HG02678 (cell line): ENCODE data around the gene ORM2.
"Not testable (repeated sequence)": the region's sequence is repeated elsewhere in the genome, so short reads cannot be mapped to it uniquely, and the experiment has no call there.

Experiments used
- ATAC-seq: cut with Tn5 transposase; IDR thresholded peaks from one replicate; pipeline ENCODE4 v1.9.1; 2021; ENCODE audit warnings: mild to moderate bottlenecking, moderate library complexity; ENCODE audit not compliant: unreplicated experiment

Gene ORM2

DNA sequence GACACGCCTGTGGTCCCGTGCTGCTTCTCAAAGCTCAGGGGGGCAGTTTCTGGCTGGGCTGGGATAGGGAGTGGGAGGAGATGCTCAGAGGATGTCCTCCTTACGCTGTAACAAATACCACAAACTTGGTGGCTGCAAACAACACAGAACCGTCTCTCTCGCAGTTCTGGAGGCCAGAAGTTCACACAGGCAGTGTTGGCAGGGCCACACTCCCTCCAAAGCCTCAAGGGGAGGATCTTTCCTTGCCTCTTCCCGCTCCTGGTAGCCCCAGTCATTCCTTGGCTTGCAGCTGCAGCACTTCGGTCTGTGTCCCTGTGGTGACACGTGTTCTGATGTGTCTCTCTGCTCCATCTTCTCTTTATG is 17.2 kb upstream of the ORM2 start:
- ATAC-seq = no peak

DNA sequence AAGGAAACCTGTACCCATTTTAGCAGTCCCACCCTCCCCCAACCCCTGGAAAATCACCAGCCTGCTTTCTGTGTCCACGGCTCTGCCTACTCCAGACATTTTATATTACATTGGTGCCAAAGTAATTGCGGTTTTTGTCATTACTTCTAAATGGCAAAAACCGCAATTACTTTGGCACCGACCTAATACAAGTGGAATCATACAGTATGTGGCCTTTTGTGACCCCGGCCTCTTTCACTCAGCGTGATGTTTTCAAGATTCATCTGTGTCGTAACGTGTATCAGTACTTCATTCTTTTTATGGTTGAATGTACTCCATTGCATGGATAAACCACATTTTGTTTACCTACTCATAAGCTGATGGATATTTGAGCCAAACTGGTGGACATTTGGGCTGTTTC is 16.5 kb upstream of the ORM2 start:
- ATAC-seq = no peak

DNA sequence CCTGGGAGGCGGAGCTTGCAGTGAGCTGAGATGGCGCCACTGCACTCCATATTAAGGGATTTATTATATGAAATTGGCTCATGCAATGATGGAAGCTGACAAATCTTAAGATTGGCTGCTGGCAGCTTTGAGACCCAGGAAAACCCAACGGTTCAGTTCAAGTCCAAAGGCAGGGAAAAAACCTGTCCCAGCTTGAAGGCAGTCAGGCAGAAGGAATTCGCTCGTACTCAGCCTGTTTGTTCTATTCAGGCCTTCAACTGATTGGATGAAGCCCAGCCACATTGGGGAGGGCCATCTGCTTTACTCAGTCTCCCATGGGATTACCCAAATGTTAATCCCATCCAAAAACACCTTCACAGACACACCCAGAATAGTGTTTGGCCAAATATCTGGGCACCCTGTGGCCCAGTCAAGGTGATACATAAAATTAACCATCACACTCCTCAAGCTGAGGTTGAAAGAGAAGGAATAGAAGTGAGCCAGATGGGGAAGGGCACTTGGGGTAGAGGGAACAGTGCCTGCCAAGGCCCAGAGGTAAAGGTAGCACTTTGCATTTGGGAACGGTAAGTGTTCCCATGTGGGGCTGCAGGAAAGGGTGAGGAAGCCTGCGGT is 15.3 kb upstream of the ORM2 start:
- ATAC-seq = no peak

DNA sequence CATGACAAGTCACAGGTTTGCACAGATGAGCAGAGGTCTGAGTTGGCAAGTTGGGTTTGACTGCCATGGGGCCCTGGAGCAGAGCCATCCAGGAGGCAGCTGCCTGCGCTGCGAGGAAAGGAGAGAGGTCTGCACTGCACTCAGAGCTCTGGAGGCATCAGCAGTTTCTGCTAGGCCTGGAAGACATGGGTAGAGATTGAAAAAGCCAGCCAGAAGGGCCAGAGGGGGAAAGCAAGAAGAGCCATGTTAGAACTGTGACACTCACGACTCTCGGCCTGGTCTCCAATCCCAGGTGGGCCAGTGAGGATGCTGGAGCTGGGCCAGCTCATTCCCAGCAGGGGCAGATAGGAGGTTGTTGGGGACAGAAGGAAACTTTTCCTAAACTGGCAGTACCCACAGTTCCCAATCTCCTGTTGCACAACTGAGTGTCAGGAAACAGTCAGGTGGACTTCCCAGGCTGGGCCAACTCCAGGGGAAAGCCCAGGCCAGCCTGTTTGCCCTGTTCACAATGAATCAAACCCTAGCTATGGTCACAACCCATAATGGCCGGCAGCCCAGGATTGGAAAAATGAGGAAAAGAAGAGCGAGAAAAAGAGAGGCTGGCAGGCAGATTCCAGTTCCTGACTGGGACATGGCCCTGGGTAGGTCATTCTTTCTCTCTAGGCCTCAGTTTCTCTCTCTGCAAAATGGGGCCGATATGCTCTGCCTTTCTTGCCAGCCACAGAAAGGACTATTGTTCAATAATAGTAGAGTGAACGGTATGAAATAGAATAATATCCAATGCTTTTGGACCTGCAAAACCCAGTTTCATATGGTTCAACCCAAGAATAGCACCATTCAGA is 14.6 kb upstream of the ORM2 start:
- no peak for ATAC-seq

DNA sequence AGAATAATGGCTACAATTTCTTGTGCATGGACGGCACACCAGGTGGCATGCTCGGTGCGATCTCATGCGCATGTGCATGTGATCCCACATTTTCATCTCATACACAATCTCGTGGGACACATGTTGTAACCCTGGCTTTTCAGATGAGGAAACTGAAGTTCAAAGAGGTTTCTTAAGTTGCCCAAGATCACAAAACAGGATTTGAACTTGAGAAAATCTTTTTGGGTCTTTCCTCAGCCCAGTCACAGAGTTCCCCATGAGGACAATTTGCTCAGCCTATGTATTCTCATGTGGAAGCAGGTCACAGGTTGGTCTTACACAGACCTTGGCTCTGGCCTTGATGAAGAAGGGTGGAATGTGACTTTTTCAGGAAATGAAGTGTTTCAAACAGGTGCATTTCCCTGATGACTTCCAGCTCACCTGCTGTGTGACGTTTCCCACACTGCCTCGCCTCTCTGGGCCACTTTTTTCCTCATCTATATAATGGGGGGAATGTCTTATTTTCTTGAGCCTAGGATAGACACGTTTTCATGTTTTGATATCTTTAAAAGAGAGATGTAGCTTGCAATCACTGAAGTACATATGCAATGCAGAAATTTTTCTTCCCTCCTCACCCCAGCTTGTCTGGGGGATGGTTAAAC is 13.8 kb upstream of the ORM2 start:
- ATAC-seq = no peak

DNA sequence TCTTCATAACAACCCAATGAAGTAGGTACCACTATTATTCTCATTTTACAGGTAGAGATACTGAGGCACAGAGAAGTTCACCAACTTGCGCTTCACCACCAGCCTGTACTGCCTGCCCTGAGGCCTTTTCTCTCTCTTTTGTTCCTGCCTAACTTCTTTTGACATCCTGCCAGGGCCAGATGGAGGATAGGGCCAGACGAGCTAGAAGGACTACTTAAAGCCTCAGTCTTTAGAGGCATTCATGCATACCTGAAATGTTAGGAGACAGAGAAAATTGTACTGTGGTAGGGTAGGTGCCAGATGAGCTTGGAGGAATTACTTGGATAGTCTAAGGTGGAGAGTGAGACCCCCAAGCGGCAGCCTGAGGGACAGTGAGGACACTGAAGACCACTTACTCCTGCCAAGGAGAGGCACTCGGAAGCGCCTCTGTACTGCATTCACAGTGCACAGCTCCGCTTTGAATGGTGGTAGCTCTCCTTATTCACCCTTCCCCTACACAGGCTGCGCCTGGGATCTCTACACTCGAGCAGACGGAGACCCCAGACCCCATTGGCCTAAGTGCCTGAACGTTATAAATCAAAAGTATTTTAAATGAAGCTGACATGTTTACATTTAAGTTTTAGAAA is 13.0 kb upstream of the ORM2 start:
- ATAC-seq = no peak

DNA sequence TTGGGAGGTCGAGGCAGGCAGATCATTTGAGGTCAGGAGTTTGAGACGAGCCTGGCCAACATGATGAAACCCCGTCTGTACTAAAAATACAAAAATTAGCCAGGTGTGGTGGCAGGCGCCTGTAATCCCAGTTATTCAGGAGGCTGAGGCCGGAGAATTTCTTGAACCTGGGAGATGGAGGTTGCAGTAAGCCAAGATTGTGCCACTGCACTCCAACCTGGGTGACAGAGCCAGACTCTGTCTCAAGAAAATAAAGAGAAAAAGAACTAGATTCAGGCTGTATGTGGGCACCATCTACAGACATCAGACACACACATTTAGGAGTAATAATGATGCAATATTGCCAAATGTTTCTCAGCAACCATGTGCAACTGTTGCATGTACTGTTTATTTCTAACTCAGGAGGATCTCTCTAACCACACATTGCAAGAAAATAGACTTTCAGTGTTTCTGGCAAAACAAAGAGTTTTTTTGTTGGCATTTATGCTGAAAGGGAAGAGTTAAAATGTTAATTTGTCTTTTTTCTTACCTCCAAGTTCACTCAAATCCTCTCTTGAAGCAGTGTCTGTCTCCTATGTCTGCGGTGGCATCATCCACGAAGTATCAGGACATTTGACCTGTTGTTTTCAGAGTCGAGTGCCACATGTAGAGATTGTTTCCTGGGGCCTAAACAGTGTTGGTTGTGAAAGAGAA is 11.9 kb upstream of the ORM2 start:
- no peak for ATAC-seq

DNA sequence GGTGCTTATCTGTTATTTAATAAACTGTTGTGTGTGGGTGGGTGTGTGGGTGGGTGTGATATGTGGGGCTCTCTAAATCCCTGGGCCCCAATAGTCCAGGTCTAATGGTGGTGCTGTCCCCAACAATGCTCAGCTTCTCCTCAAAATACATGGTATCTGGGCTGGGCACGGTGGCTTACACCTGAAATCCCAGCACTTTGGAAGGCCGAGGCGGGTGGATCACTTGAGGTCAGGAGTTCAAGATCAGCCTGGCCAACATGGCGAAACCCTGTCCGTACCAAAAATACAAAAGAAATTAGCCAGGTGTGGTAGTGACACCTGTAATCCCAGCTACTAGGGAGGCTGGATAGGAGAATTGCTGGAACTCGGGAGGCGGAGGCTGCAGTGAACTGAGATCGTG is 11.3 kb upstream of the ORM2 start:
- no peak for ATAC-seq

DNA sequence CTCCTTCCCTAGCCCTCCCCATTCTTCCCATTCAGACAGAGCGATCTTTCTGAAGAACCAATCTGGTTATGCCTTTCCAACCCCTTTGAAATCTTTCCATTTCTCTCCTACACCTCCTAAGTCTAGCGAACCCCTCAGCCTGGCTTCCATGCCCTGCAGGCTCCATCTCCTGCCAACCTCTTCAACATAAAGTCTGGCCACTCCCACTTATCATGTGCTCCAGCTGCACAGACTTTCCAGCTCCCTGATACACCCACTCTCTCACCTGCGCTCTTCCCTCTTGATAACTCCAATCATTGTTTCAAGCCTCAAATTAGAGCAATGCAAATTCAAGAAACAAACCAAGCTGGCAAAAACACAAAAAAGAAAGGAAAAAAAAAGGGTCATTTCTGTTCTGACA is 10.5 kb upstream of the ORM2 start:
- ATAC-seq = no peak

DNA sequence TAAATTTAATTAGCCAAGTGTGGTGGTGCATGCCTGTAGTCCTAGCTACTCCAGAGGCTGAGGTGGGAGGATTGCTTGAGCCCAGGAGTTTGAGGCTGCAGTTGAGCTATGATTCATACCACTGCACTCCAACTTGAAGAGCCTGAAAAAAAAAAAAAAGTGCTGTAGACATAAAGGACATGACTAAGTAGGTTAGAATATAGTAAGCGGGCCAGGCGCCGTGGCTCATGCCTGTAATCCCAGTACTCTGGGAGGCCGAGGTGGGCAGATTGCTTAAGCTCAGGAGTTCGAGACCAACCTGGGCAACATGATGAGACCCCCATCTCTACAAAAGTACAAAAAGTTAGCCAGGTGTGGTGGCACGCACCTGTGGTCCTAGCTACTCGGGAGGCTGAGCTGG is 9.0 kb upstream of the ORM2 start:
- not testable (repeated sequence) for ATAC-seq

DNA sequence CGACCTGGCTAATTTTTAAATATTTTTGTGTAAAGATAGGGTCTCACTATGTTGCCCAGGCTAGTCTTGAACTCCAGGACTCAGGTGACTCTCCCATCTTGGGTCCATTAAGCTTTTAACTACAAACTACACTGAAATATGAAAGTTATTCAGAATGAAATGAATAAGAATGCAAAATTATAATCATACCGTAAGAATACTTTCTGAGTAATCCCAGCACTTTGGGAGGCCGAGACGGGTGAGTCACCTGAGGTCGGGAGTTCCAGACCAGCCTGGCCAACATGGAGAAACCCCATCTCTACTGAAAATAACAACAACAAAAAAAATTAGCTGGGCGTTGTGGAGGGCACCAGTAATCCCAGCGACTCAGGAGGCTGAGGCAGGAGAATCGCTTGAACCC is 7.9 kb upstream of the ORM2 start:
- no peak for ATAC-seq

DNA sequence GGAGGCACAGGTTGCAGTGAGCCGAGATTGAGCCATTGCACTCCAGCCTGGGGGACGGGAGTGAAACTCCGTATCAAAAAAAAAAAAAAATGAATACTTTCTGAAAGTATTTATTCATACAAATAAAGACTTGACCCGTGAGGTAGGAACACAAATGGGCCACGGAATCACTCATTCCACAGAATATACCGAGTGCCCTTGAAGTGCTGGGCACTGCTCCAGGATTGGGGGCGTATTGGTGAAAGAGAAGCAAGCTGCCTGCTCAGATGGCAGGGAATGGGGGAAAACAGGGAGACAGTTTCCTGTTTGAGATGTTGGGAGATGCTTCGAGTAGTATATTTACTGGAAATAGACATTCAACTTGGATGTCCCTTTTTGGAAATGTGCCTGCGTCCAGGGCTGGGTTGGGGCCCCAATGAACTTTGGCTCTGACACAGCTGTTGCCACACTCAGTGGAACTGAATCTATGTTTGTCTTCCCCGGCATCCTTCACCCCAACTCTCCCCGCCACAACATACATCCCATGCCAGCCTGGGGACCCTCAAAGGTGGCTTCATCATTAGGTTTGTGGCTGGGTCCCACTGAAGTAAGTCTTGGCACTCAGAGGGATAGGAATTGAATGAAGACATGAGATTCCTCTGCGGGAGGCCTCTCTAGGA is 7.4 kb upstream of the ORM2 start:
- not testable (repeated sequence) for ATAC-seq

DNA sequence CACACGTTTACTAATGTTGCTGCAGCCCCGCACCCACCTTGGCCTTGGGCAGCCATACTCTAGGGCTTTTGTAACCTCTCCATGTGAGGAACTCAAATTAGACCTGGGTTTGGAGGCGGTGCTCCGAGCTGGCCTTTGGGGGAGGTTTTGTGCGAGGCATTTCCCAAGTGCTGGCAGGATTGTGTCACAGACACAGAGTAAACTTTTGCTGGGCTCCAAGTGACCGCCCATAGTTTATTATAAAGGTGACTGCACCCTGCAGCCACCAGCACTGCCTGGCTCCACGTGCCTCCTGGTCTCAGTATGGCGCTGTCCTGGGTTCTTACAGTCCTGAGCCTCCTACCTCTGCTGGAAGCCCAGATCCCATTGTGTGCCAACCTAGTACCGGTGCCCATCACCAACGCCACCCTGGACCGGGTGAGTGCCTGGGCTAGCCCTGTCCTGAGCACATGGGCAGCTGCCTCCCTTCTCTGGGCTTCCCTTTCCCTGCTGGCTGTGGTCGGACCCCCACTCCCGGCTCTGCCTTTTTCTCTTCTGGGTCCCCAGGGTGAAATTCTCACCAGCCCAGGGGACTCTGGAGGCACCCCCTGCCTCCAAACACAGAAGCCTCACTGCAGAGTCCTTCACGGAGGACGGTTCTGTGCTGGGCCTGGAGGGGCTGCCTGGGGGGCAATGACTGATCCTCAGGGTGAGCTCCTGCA is 6.7 kb upstream of the ORM2 start, which contains the start of gene ORM1:
Gene ORM1 (plus strand): TSS at position 268 of the 701 bp plus-strand sequence. CDS start 36 bp downstream, at position 304.
- ATAC-seq = not testable (repeated sequence)

DNA sequence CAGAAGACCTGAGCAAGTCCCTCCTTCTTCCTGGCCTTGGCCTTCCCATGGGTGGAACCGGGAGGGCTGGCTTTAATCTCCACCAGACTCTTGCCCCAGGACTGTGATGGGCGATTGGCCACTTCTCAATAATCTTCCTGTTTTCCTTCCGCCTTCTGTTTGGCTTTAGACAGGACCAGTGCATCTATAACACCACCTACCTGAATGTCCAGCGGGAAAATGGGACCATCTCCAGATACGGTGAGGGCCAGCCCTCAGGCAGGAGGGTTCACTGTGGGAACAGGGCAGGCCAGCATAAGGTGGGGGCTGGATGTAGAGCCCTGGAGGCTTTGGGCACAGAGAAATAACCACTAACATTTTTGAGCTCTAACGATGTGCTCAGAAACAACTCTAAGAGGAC is 5.8 kb upstream of the ORM2 start:
- ATAC-seq = not testable (repeated sequence)

DNA sequence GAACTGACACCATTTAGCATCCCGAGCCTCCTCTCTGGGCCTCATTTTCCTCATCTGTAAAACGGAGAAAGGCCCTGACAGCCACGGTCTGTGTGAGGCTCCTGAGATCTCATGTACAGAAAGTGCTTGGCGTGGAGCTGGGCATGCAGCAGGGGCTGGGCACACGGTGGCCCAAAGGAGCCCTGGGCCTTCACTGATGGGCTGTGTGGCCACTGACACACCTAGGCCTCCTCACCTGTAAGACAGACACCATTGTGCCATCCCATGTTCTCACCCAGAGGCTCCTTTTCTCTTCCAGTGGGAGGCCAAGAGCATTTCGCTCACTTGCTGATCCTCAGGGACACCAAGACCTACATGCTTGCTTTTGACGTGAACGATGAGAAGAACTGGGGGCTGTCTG is 5.2 kb upstream of the ORM2 start:
- ATAC-seq = no peak

DNA sequence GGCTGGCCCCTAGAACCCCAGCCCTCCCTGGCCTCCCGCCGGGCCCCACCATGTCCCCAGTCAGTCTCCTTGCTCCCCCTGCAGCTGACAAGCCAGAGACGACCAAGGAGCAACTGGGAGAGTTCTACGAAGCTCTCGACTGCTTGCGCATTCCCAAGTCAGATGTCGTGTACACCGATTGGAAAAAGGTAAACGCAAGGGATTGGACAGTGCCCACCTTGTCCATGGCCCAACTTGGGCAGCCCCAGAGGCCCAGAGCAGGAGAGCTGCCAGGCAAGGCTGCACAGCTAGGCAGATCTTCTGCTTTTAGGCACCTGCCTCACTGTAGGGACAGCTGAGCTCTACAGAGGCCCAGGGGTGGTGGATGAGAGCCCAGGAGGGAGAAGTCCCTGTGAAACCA is 4.7 kb upstream of the ORM2 start:
- ATAC-seq = not testable (repeated sequence)

DNA sequence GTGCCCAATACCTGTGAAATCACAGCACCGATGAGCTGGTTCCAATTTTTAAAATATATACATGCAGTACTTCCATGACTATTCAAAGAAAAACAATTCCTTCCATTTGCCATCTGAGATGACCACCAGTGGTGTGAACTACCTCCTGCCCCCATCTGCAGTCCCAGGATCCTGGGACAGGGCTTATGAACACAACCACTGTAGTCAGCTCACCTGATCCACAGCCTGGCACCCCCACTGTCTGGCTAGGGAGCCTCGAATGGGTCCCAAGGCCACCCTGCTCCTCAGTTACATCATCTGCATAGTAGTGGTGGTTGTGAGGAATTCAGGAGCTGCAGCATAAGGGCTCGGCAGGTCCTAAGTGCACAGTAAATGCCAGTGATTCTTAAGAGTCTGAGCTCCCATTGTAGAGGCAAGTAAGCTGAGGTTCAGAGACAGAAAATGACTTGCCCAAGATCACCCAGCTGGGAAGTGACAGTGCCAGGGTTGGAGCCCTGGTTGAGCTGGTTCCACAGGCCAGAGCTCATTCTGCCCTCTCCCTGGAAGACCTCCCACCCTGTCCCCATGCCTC is 3.9 kb upstream of the ORM2 start:
- not testable (repeated sequence) for ATAC-seq

DNA sequence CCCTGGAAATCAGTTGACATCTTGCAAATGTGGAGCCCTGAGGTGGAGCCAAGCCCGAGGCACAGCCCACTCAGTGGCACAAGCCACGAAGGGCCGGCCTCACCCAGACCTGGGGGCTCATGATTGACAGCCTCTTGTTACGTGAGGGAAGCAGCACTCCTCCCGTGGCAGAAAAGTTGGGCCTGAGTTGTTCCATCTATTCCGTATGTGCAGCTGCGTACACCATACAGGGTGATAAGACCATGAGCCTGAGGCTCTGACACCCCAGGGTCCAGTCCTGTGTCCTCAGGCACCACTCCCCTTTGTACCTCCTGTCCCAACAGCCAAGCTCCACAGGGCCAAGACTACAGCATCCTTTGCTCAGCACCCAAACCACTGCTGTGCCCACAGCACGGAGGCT is 1.9 kb upstream of the ORM2 start:
- no peak for ATAC-seq

DNA sequence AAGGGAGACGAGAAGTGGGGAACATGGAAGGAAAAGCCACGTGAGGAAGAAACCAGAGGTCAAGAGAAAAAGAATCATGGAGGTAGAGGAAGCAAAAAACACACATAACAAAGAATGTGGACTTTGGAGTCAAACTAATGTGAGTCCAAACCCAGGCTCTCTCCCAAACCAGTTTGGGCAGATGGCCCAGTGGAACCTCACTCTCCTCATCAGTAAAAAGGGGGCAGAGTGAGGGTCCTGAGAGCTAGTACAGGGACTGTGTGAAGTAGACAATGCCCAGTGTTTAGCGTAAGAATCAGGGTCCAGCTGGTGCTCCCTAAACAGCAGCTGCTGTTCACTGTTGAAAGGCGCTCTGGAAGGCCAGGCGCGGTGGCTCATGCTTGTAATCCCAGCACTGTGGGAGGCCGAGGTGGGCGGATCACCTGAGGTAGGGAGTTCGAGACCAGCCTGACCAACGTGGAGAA is 1.3 kb upstream of the ORM2 start:
- ATAC-seq = not testable (repeated sequence)
